ENCODE measurements around the gene CNTNAP5.

Gene CNTNAP5

DNA sequence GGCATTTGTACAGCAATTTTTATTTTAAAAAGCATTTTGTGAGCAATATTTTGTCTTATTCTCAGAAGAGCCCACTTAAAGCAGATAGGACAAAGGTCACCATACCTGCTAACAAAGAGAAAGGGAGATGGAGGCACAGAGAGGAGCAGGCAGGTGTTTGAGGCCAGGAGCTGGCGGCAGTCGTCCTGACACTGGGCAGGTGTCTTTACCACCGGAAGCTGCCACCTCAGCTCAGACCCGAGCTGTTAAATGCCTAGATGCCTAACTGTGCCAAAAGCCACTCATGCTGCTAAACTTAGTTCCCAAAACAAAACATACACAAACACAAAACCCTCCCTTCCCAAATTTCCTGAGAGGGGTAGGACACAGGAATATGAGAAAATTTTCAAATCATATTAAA lies 120.9 kb downstream of the CNTNAP5 start:
- no CpG with 5 or more reads among the region's 4 CpGs for WGBS (ENCODE audit: insufficient coverage, insufficient read length)
- no peaks in the 10 kb centered on the region for H3K36me3 ChIP-seq (ENCODE audit: control insufficient read depth, insufficient read depth, low read length)
- H3K4me3 ChIP-seq (ENCODE audit: low read length) = no peak overlapping the region
- H3K4me1 ChIP-seq (ENCODE audit: control insufficient read depth, insufficient read depth, low read length) = no peaks in the 10 kb centered on the region
- no peaks in the 10 kb centered on the region for H3K9me3 ChIP-seq (ENCODE audit: control insufficient read depth, insufficient read depth, low read length)
- no peak overlapping the region for H3K27ac ChIP-seq (ENCODE audit: low read length)
- H3K27me3 ChIP-seq (ENCODE audit: control insufficient read depth, insufficient read depth, low read length) = 0 out of 2 replicates have a peak, but pooled peaks cover 1% of the 10 kb centered on the region
- DNase-seq (ENCODE audit: low read depth, low spot score) = no peak

DNA sequence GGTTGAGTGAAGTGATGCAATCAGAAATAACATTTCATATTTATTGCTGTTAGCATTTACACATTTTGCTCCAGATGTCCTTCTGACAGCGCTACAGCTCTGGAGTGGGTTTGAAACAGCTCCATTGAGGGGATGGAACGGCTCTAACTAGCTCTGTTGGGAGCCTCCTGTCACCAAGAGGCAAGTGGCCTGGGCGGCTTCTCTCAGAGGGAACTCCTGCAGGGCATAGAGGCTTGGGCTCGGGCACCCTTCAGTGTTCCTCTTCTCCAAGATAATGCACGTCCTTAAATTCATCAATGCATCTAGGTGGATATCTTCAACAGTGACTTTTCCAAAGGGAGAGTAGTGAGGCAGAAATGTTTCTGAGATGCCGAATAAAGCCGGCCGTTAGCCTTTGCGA lies 122.5 kb downstream of the CNTNAP5 start:
- no peak for DNase-seq (ENCODE audit: low read depth, low spot score)
- Histone ChIP-seq H3K9me3 (ENCODE audit: control insufficient read depth, insufficient read depth, low read length) (no peaks in the 10 kb centered on the region), H3K27me3 (ENCODE audit: control insufficient read depth, insufficient read depth, low read length) (0 out of 2 replicates have a peak, but pooled peaks cover 1% of the 10 kb centered on the region), H3K27ac (ENCODE audit: low read length) (no peak overlapping the region), H3K4me1 (ENCODE audit: control insufficient read depth, insufficient read depth, low read length) (no peaks in the 10 kb centered on the region), H3K4me3 (ENCODE audit: low read length) (no peak overlapping the region), H3K36me3 (ENCODE audit: control insufficient read depth, insufficient read depth, low read length) (no peaks in the 10 kb centered on the region)
- WGBS (ENCODE audit: insufficient coverage, insufficient read length) = no CpG with 5 or more reads among the region's 9 CpGs

GRCh38 chr2:124149571-124149970 lies 124.5 kb downstream of the CNTNAP5 start:
- WGBS (ENCODE audit: insufficient coverage, insufficient read length) = no CpG with 5 or more reads among the region's 6 CpGs
- no peak for DNase-seq (ENCODE audit: low read depth, low spot score)
- H3K4me3 ChIP-seq (ENCODE audit: low read length) = no peak overlapping the region
- H3K4me1 ChIP-seq (ENCODE audit: control insufficient read depth, insufficient read depth, low read length) = no peaks in the 10 kb centered on the region
- no peaks in the 10 kb centered on the region for H3K36me3 ChIP-seq (ENCODE audit: control insufficient read depth, insufficient read depth, low read length)
- no peak overlapping the region for H3K27ac ChIP-seq (ENCODE audit: low read length)
- H3K27me3 ChIP-seq (ENCODE audit: control insufficient read depth, insufficient read depth, low read length) = 0 out of 2 replicates have a peak, but pooled peaks cover 1% of the 10 kb centered on the region
- no peaks in the 10 kb centered on the region for H3K9me3 ChIP-seq (ENCODE audit: control insufficient read depth, insufficient read depth, low read length)

DNA sequence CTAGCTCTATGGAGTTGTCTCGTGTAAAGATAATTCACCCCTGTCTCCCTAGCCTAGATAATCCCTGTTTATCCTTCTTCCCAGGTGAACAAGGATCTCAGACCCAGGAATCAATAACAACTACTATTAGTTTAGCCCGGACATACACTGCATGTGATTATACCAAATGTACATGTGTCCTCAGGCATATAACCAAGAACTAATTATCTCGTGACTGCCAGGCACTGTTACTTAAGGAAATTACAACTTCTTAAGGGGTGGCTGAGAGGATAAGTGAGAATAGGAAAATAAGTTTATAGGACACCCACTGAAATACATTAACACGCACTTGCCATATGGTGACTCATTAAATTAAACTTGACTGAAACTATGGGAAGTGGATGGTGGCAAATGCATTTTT lies 126.6 kb downstream of the CNTNAP5 start:
- no peak overlapping the region for H3K4me3 ChIP-seq (ENCODE audit: low read length)
- WGBS (ENCODE audit: insufficient coverage, insufficient read length) = no CpG with 5 or more reads among the region's 4 CpGs
- no peaks in the 10 kb centered on the region for H3K36me3 ChIP-seq (ENCODE audit: control insufficient read depth, insufficient read depth, low read length)
- no peak for DNase-seq (ENCODE audit: low read depth, low spot score)
- no peaks in the 10 kb centered on the region for H3K9me3 ChIP-seq (ENCODE audit: control insufficient read depth, insufficient read depth, low read length)
- H3K27me3 ChIP-seq (ENCODE audit: control insufficient read depth, insufficient read depth, low read length) = no peaks in the 10 kb centered on the region
- no peak overlapping the region for H3K27ac ChIP-seq (ENCODE audit: low read length)
- no peaks in the 10 kb centered on the region for H3K4me1 ChIP-seq (ENCODE audit: control insufficient read depth, insufficient read depth, low read length)

DNA sequence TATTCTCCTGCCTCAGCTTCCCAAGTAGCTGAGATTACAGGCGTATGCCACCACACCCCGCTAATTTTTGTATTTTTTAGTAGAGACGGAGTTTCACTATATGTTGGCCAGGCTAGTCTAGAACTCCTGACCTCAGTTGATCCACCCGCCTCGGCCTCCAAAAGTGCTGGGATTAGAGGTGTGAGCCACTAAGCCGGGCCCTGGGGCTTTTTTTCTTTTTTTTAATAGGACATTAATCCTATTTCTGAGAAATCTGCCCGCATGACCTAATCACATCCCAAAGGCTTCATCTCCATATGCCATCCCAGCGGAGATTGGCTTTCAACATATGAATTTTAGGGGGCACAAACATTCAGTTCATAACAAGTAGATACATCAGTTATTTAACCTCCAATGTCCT lies 128.6 kb downstream of the CNTNAP5 start:
- H3K36me3 ChIP-seq (ENCODE audit: control insufficient read depth, insufficient read depth, low read length) = no peaks in the 10 kb centered on the region
- H3K4me1 ChIP-seq (ENCODE audit: control insufficient read depth, insufficient read depth, low read length) = no peaks in the 10 kb centered on the region
- no peak overlapping the region for H3K4me3 ChIP-seq (ENCODE audit: low read length)
- no peaks in the 10 kb centered on the region for H3K27me3 ChIP-seq (ENCODE audit: control insufficient read depth, insufficient read depth, low read length)
- H3K27ac ChIP-seq (ENCODE audit: low read length) = no peak overlapping the region
- H3K9me3 ChIP-seq (ENCODE audit: control insufficient read depth, insufficient read depth, low read length) = no peaks in the 10 kb centered on the region
- DNase-seq (ENCODE audit: low read depth, low spot score) = no peak
- no CpG with 5 or more reads among the region's 8 CpGs for WGBS (ENCODE audit: insufficient coverage, insufficient read length)

- no peaks in the 10 kb centered on the region for H3K27me3 ChIP-seq (ENCODE audit: control insufficient read depth, insufficient read depth, low read length)
- WGBS (ENCODE audit: insufficient coverage, insufficient read length) = no CpG with 5 or more reads among the region's 1 CpG
- H3K4me1 ChIP-seq (ENCODE audit: control insufficient read depth, insufficient read depth, low read length) = peaks cover 5% of the 10 kb centered on the region
- DNase-seq (ENCODE audit: low read depth, low spot score) = no peak
- H3K4me3 ChIP-seq (ENCODE audit: low read length) = no peak overlapping the region
- no peak overlapping the region for H3K27ac ChIP-seq (ENCODE audit: low read length)
- H3K36me3 ChIP-seq (ENCODE audit: control insufficient read depth, insufficient read depth, low read length) = no peaks in the 10 kb centered on the region
- H3K9me3 ChIP-seq (ENCODE audit: control insufficient read depth, insufficient read depth, low read length) = no peaks in the 10 kb centered on the region
Measured at GRCh38 chr2:124159166-124159565, 134.1 kb downstream of the CNTNAP5 start.

DNA sequence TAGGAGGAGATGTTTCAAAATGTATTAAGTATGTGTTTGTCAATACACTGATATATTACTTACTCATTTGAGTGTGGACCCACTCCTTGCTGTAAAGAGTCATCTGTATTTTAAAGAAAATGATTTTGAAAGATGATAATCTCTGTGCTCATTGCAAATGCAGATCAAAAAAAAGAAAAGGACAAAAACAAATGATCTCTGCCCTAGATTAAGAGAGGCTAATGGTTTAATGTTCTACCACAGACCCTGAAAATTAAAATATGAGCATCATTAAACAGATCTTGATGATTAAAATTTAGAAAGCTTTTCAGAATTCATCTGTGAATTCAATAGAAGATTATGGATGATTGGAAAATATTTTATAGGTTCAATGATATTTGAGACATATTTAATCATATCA lies 136.5 kb downstream of the CNTNAP5 start:
- DNase-seq (ENCODE audit: low read depth, low spot score) = no peak

DNA sequence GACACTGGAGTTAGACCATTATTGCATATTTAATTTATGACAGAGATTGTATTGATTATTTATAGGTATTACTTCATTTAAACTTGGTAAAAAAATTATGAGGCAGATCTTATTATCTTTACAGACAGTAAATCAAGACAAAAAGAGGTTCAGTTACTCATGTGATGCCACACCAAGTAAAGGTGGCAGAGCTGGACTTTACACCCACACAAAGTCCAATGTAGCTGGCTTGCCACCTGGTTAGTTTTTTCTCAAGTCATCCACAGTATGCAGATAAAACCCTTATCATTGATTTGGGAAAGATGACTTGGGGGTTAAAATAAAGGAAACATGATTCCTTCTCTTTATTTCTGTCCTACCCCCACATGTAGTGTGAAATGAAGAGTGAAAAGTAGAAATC lies 137.2 kb downstream of the CNTNAP5 start:
- Histone ChIP-seq H3K36me3 (ENCODE audit: control insufficient read depth, insufficient read depth, low read length) (no peaks in the 10 kb centered on the region), H3K27ac (ENCODE audit: low read length) (no peak overlapping the region), H3K27me3 (ENCODE audit: control insufficient read depth, insufficient read depth, low read length) (no peaks in the 10 kb centered on the region), H3K4me3 (ENCODE audit: low read length) (no peak overlapping the region), H3K4me1 (ENCODE audit: control insufficient read depth, insufficient read depth, low read length) (peaks cover 5% of the 10 kb centered on the region), H3K9me3 (ENCODE audit: control insufficient read depth, insufficient read depth, low read length) (no peaks in the 10 kb centered on the region)
- no peak for DNase-seq (ENCODE audit: low read depth, low spot score)

More for the DNA sequence above, 136.5 kb downstream of the CNTNAP5 start:
- Histone ChIP-seq H3K9me3 (ENCODE audit: control insufficient read depth, insufficient read depth, low read length) (no peaks in the 10 kb centered on the region), H3K4me3 (ENCODE audit: low read length) (no peak overlapping the region), H3K36me3 (ENCODE audit: control insufficient read depth, insufficient read depth, low read length) (no peaks in the 10 kb centered on the region), H3K27me3 (ENCODE audit: control insufficient read depth, insufficient read depth, low read length) (no peaks in the 10 kb centered on the region), H3K4me1 (ENCODE audit: control insufficient read depth, insufficient read depth, low read length) (peaks cover 5% of the 10 kb centered on the region), H3K27ac (ENCODE audit: low read length) (no peak overlapping the region)

DNA sequence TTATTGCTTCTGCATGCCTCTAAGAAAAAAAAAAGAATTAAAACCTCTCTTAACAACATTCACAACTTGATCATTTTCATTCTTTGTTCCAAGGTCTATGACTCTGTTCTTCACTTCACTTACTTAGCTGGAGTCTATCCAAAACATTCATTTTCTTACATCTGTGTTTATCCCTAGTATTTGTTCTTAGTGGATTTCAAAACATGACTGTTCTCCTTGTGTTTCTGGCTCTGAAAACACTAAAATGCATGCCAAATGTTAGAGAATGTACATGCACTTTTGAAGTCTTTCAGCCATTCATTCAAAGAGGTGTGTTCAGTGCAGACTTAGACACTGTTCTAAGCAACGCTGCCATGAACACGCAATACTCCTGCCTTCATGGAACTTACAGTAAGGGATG lies 138.8 kb downstream of the CNTNAP5 start:
- H3K27me3 ChIP-seq (ENCODE audit: control insufficient read depth, insufficient read depth, low read length) = no peaks in the 10 kb centered on the region
- WGBS (ENCODE audit: insufficient coverage, insufficient read length) = no CpG with 5 or more reads among the region's 2 CpGs
- H3K9me3 ChIP-seq (ENCODE audit: control insufficient read depth, insufficient read depth, low read length) = no peaks in the 10 kb centered on the region
- H3K36me3 ChIP-seq (ENCODE audit: control insufficient read depth, insufficient read depth, low read length) = no peaks in the 10 kb centered on the region
- no peak overlapping the region for H3K27ac ChIP-seq (ENCODE audit: low read length)
- DNase-seq (ENCODE audit: low read depth, low spot score) = no peak
- no peak overlapping the region for H3K4me3 ChIP-seq (ENCODE audit: low read length)
- peaks cover 5% of the 10 kb centered on the region for H3K4me1 ChIP-seq (ENCODE audit: control insufficient read depth, insufficient read depth, low read length)

DNA sequence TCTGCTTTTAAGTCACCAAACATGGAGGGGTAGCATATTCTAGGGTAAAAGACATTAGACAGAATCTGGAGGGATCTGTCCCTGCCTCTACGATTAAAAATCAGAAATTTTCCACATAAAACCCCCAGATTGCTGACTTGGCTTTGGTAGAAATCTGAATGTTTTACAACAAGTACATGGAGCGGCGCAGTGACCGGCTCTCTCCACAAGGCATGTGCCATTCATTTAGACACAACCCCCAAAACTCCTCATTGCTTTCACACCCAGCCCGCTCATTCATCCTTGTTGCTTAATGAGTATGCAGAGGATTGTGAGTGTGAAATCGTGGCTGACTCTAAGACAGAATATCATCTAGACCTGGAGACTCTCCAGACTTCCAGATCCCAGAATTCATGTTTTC lies 140.6 kb downstream of the CNTNAP5 start:
- Histone ChIP-seq H3K27ac (ENCODE audit: low read length) (no peak overlapping the region), H3K36me3 (ENCODE audit: control insufficient read depth, insufficient read depth, low read length) (no peaks in the 10 kb centered on the region), H3K27me3 (ENCODE audit: control insufficient read depth, insufficient read depth, low read length) (no peaks in the 10 kb centered on the region), H3K4me3 (ENCODE audit: low read length) (no peak overlapping the region), H3K4me1 (ENCODE audit: control insufficient read depth, insufficient read depth, low read length) (peaks cover 5% of the 10 kb centered on the region), H3K9me3 (ENCODE audit: control insufficient read depth, insufficient read depth, low read length) (no peaks in the 10 kb centered on the region)
- no CpG with 5 or more reads among the region's 6 CpGs for WGBS (ENCODE audit: insufficient coverage, insufficient read length)
- DNase-seq (ENCODE audit: low read depth, low spot score) = no peak

GRCh38 chr2:124171472-124172063 lies 146.5 kb downstream of the CNTNAP5 start:
- DNase-seq (ENCODE audit: low read depth, low spot score) = no peak
- no CpG with 5 or more reads among the region's 3 CpGs for WGBS (ENCODE audit: insufficient coverage, insufficient read length)
- no peaks in the 10 kb centered on the region for H3K4me1 ChIP-seq (ENCODE audit: control insufficient read depth, insufficient read depth, low read length)
- no peaks in the 10 kb centered on the region for H3K36me3 ChIP-seq (ENCODE audit: control insufficient read depth, insufficient read depth, low read length)
- no peaks in the 10 kb centered on the region for H3K9me3 ChIP-seq (ENCODE audit: control insufficient read depth, insufficient read depth, low read length)
- no peaks in the 10 kb centered on the region for H3K27me3 ChIP-seq (ENCODE audit: control insufficient read depth, insufficient read depth, low read length)
- no peak overlapping the region for H3K4me3 ChIP-seq (ENCODE audit: low read length)
- no peak overlapping the region for H3K27ac ChIP-seq (ENCODE audit: low read length)
